K562 (cell line): ENCODE measurements around the gene ARMH3. TPM values are rescaled to one million over a fixed set of nuclear protein-coding genes. Genes with fewer than 3 reads are reported as not detected.

Experiments
- ATAC-seq: fragments of 200-7000 bp; cut with Tn5 transposase; 3 replicates; pipeline ENCODE4 v1.9.1; 2020; ENCODE audit warnings: moderate library complexity
- BruUV-seq: library from RNA; stranded (reverse); fragments of 400-500 nt; replicated peaks from 2 replicates; lab custom pipeline; 2021; lab: Mats Ljungman, UMichigan
- CTCF ChIA-PET: fragments of 300-600 bp; formaldehyde crosslinking; extraction: SDS; loops from one replicate; lab custom pipeline; 2021; ENCODE audit warnings: low intra/inter-chr PET ratio; lab: Yijun Ruan, JAX
- POLR2A ChIA-PET: fragments of 300-600, 350-650 bp; sonication (Branson Sonifier 250); formaldehyde crosslinking; extraction: SDS; loops from one replicate; lab custom pipeline; 2021; ENCODE audit warnings: antibody characterized with exemption, inconsistent platforms; lab: Yijun Ruan, JAX
- DNase-seq, 4 experiments: peaks; one replicate each; pipeline versions ENCODE4 v3.0.0 to v3.0.0-alpha.2; 2011 to 2018; ENCODE audit warnings: low spot score in 3 of 4, mixed read lengths in 3 of 4; ENCODE audit errors: extremely low read depth in 1 of 4
- FAIRE-seq: peaks from 2 replicates; lab custom pipeline; 2011; peaks lifted over from hg19 to GRCh38; lab: Jason Lieb, UNC
- H2AFZ ChIP-seq: 2 replicates; pipeline ENCODE4 v1.6.0; 2011; ENCODE audit warnings: low read depth, low read length, control low read depth, inconsistent platforms
- H3K27ac ChIP-seq: fragments of 200-600 bp; 3 replicates; pipeline ENCODE4 v1.8.0; 2011; ENCODE audit warnings: low read depth, mild to moderate bottlenecking, control low read depth, inconsistent platforms, low read length, moderate library complexity, mixed read lengths; ENCODE audit errors: extremely low read depth
- H3K27me3 ChIP-seq, 2 experiments: fragments of 300-600 bp in 1 of 2; 2 replicates in 1 of 2; 3 replicates in 1 of 2; pipeline versions ENCODE4 v1.6.0 to v1.8.0; 2011; ENCODE audit warnings: inconsistent platforms in 2 of 2, low read length in 2 of 2, mild to moderate bottlenecking in 1 of 2, mixed read lengths in 1 of 2, moderate library complexity in 1 of 2; ENCODE audit not compliant: control insufficient read depth in 2 of 2, insufficient read depth in 2 of 2
- H3K36me3 ChIP-seq: fragments of 300-600 bp; 3 replicates; pipeline ENCODE4 v1.8.0; 2011; ENCODE audit warnings: mild to moderate bottlenecking, low read length, inconsistent platforms; ENCODE audit not compliant: control insufficient read depth, insufficient read depth
- H3K4me1 ChIP-seq, 2 experiments: fragments of 200-600 bp in 1 of 2; replicated peaks in 1 of 2; 2 replicates in 1 of 2; 3 replicates in 1 of 2; pipeline versions ENCODE4 v1.5.1 to v1.8.0; 2011; ENCODE audit warnings: inconsistent platforms in 2 of 2, low read length in 2 of 2, mild to moderate bottlenecking in 1 of 2, mixed read lengths in 1 of 2, moderate library complexity in 1 of 2; ENCODE audit not compliant: control insufficient read depth in 2 of 2, insufficient read depth in 2 of 2
- H3K4me2 ChIP-seq: 2 replicates; pipeline ENCODE4 v1.6.1; 2011; ENCODE audit warnings: low read length, control low read depth, inconsistent platforms, mixed read lengths; ENCODE audit not compliant: insufficient read depth
- H3K4me3 ChIP-seq: fragments of 200-600 bp; sonication (generic), shearing (Covaris generic); 2 replicates; pipeline ENCODE4 v1.5.1; 2016; ENCODE audit warnings: control low read depth, inconsistent platforms
- H3K79me2 ChIP-seq: fragments of 200-600 bp; 3 replicates; pipeline ENCODE4 v1.8.0; 2011; ENCODE audit warnings: low read length, inconsistent platforms; ENCODE audit not compliant: control insufficient read depth, insufficient read depth
- H3K9ac ChIP-seq, 2 experiments: 2 replicates each; pipeline versions ENCODE4 v1.6.0 to v1.6.1; 2011; ENCODE audit warnings: low read depth in 2 of 2, low read length in 2 of 2, control low read depth in 1 of 2, inconsistent platforms in 1 of 2, mild to moderate bottlenecking in 1 of 2, mixed read lengths in 1 of 2; ENCODE audit not compliant: insufficient read depth in 1 of 2
- H3K9me1 ChIP-seq: one replicate; pipeline ENCODE4 v1.6.0; 2011; ENCODE audit warnings: inconsistent platforms, mild to moderate bottlenecking, low read length, moderate library complexity; ENCODE audit not compliant: control insufficient read depth, insufficient read depth
- H3K9me3 ChIP-seq: replicated peaks from 2 replicates; pipeline ENCODE4 v1.5.1; 2011; ENCODE audit warnings: low read depth, low read length, inconsistent platforms; ENCODE audit not compliant: control insufficient read depth, insufficient read depth
- H4K20me1 ChIP-seq: replicated peaks from 2 replicates; pipeline ENCODE4 v1.6.1; 2011; ENCODE audit warnings: low read length, inconsistent platforms, mixed read lengths; ENCODE audit not compliant: control insufficient read depth, insufficient read depth
- ARID3A ChIP-seq: IDR thresholded peaks from 2 replicates; pipeline ENCODE4 v1.6.1; 2012; ENCODE audit warnings: low read depth, low read length, improper control_type of control experiment, borderline replicate concordance
- E2F4 ChIP-seq: sonication (generic); formaldehyde crosslinking; IDR thresholded peaks from 2 replicates; pipeline ENCODE4 v1.8.0; 2022; ENCODE audit warnings: mild to moderate bottlenecking, low read depth, missing genetic modification reagents
- HDAC2 ChIP-seq: fragments of 450-650 bp; IDR thresholded peaks from 2 replicates; pipeline ENCODE4 v1.6.1; 2016; ENCODE audit warnings: mild to moderate bottlenecking
- HMG20B ChIP-seq: fragments of 250-450 bp; sonication (Bioruptor Pico); IDR thresholded peaks from 2 replicates; pipeline ENCODE4 v1.5.0; 2021; ENCODE audit warnings: mild to moderate bottlenecking
- HSF4 ChIP-seq: fragments of 250-450 bp; sonication (Bioruptor Pico); IDR thresholded peaks from 2 replicates; pipeline ENCODE4 v2.1.2; 2022; ENCODE audit warnings: mild to moderate bottlenecking, moderate library complexity, borderline replicate concordance
- KDM2B ChIP-seq: fragments of 250-450 bp; sonication (Bioruptor Pico); IDR thresholded peaks from 2 replicates; pipeline ENCODE4 v1.8.0; 2021; ENCODE audit warnings: mild to moderate bottlenecking, moderate library complexity
- PCBP2 ChIP-seq: fragments of 200-400 bp; formaldehyde crosslinking; IDR thresholded peaks from 2 replicates; pipeline ENCODE4 v1.6.1; 2018; ENCODE audit warnings: low read length, low read depth, mild to moderate bottlenecking, moderate library complexity; ENCODE audit not compliant: poor library complexity, severe bottlenecking
- RBM34 ChIP-seq: fragments of 200-400 bp; formaldehyde crosslinking; IDR thresholded peaks from 2 replicates; pipeline ENCODE4 v1.6.1; 2018; ENCODE audit warnings: low read length, borderline replicate concordance; ENCODE audit not compliant: insufficient read depth
- SETDB1 ChIP-seq: IDR thresholded peaks from one replicate; pipeline ENCODE4 v1.6.1; 2012; ENCODE audit warnings: low read length, control low read depth, inconsistent platforms
- SMAD2 ChIP-seq: fragments of 150-350 bp; IDR thresholded peaks from 2 replicates; pipeline ENCODE4 v1.6.1; 2014; ENCODE audit warnings: low read depth, mild to moderate bottlenecking, low read length
- ZFX ChIP-seq: sonication (generic); formaldehyde crosslinking; IDR thresholded peaks from 2 replicates; pipeline ENCODE4 v1.8.0; 2022; ENCODE audit warnings: mild to moderate bottlenecking, missing genetic modification reagents, moderate library complexity
- ZKSCAN1 ChIP-seq: fragments of 150-350 bp; IDR thresholded peaks from 2 replicates; pipeline ENCODE4 v1.6.1; 2016; ENCODE audit warnings: low read depth, low read length
- ZNF133 ChIP-seq: fragments of 250-450 bp; sonication (Bioruptor Pico); IDR thresholded peaks from 2 replicates; pipeline ENCODE4 v1.4.0; 2020; ENCODE audit warnings: mild to moderate bottlenecking
- ZNF134 ChIP-seq: fragments of 250-450 bp; sonication (Bioruptor Pico); conservative IDR thresholded peaks from 2 replicates; pipeline ENCODE4 v1.4.0; 2020
- ZNF785 ChIP-seq: fragments of 250-450 bp; sonication (Bioruptor Pico); IDR thresholded peaks from 2 replicates; pipeline ENCODE4 v1.4.0; 2020; ENCODE audit warnings: mild to moderate bottlenecking
- ZZZ3 ChIP-seq: fragments of 450-650 bp; IDR thresholded peaks from 2 replicates; pipeline ENCODE4 v1.6.1; 2016; ENCODE audit warnings: antibody characterized with exemption, mild to moderate bottlenecking, moderate library complexity
- WGBS: fragments of 100-300 bp; shearing (Covaris generic); methylation state at CpG from one replicate; pipeline ENCODE4 v1.1.6; 2016; ENCODE audit warnings: low coverage, mixed read lengths; ENCODE audit not compliant: insufficient coverage; ENCODE audit errors: missing lambda C conversion rate; 5-methylcytosine and 5-hydroxymethylcytosine counted together
- in situ Hi-C: fragments of 300-500 bp; cut with MboI; formaldehyde crosslinking; loops from 4 replicates; pipeline ENCODE4 v1.15.0; 2018; ENCODE audit warnings: inconsistent platforms, mixed read lengths
- intact Hi-C: fragments of 100-400 bp; cut with micrococcal nuclease; formaldehyde crosslinking; loops from 2 replicates; pipeline ENCODE4 v1.14.2; 2022
- polyA plus RNA-seq, 8 experiments: library from polyadenylated mRNA; depleted of rRNA in 4 of 8; stranded (reverse) in 5 of 8; unstranded in 3 of 8; fragments of >200 nt; fragmentation: Nextera tagmentation in 2 of 8; fragmentation: Illumina TruSeq in 1 of 8; extraction: Ambion mirVana in 2 of 8; extraction: Trizol in 1 of 8; gene quantifications; 2 replicates each; pipeline versions ENCODE4 v1.2.1 to v1.2.3, GENCODE V29; 2011 to 2014; ENCODE audit warnings: inconsistent platforms in 1 of 8, missing spikeins in 1 of 8
- total RNA-seq, 7 experiments: library from RNA; depleted of rRNA in 6 of 7; stranded (reverse); fragments of >200 nt in 6 of 7; fragmentation: Illumina TruSeq in 2 of 7; extraction: Trizol in 2 of 7; gene quantifications; 2 replicates each; pipeline versions ENCODE4 v1.2.1 to v1.2.3, GENCODE V29; 2011 to 2021; ENCODE audit warnings: low replicate concordance in 1 of 7
- TF ChIP-seq, protein P1 (sequence below): sonication (generic); formaldehyde crosslinking; IDR thresholded peaks from 2 replicates; pipeline ENCODE4 v1.9.0; 2022; ENCODE audit warnings: mild to moderate bottlenecking, missing genetic modification reagents
- TF ChIP-seq, protein P2 (sequence below): fragments of 250-450 bp; sonication (Bioruptor Pico); IDR thresholded peaks from 2 replicates; pipeline ENCODE4 v1.4.0; 2020; ENCODE audit warnings: borderline replicate concordance

Gene ARMH3
- total and polyA plus RNA-seq, 9 of the 15 experiments (the other 6 are each of a cell fraction or from before 2014, with no cell fraction given): 0.29 to 0.73 TPM; not detected in 7

GRCh38 chr10:101968286-101968939 lies 87.6 kb downstream of the ARMH3 start:
- Histone ChIP-seq H3K27me3 (no peaks in the 10 kb centered on the region), H2AFZ (no peak overlapping the region), H3K4me3 (no peak overlapping the region), H3K4me2 (no peak overlapping the region), H3K9me1 (no peaks in the 10 kb centered on the region), H3K27ac (no peak overlapping the region), H3K9me3 (no peaks in the 10 kb centered on the region), H3K9ac (no peak overlapping the region), H3K79me2 (no peaks in the 10 kb centered on the region), H3K36me3 (no peaks in the 10 kb centered on the region), H4K20me1 (no peaks in the 10 kb centered on the region), H3K4me1 (no peaks in the 10 kb centered on the region)
- intact Hi-C loops: no loop called here
- in situ Hi-C loops: no loop called here
- ChIA-PET POLR2A (no interaction called here), CTCF (no interaction called here)
- no CpG with 5 or more reads among the region's 2 CpGs for WGBS
- FAIRE-seq (no peak), ATAC-seq (no peak), DNase-seq (no peak)
- no TSS peak for BruUV-seq
- TF ChIP-seq, protein P1, sequence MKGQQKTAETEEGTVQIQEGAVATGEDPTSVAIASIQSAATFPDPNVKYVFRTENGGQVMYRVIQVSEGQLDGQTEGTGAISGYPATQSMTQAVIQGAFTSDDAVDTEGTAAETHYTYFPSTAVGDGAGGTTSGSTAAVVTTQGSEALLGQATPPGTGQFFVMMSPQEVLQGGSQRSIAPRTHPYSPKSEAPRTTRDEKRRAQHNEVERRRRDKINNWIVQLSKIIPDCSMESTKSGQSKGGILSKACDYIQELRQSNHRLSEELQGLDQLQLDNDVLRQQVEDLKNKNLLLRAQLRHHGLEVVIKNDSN (CRISPR knock-in tag): no peak
- TF ChIP-seq ZNF134 (no peak), HSF4 (CRISPR knock-in tag) (no peak), ZZZ3 (no peak), ZNF785 (no peak), RBM34 (no peak), ARID3A (no peak), HMG20B (CRISPR knock-in tag) (no peak), E2F4 (no peak), ZKSCAN1 (no peak), ZNF133 (CRISPR knock-in tag) (no peak), HDAC2 (no peak), SMAD2 (no peak), KDM2B (CRISPR knock-in tag) (no peak), SETDB1 (no peak), ZFX (CRISPR knock-in tag) (no peak), PCBP2 (no peak)
- TF ChIP-seq, protein P2, sequence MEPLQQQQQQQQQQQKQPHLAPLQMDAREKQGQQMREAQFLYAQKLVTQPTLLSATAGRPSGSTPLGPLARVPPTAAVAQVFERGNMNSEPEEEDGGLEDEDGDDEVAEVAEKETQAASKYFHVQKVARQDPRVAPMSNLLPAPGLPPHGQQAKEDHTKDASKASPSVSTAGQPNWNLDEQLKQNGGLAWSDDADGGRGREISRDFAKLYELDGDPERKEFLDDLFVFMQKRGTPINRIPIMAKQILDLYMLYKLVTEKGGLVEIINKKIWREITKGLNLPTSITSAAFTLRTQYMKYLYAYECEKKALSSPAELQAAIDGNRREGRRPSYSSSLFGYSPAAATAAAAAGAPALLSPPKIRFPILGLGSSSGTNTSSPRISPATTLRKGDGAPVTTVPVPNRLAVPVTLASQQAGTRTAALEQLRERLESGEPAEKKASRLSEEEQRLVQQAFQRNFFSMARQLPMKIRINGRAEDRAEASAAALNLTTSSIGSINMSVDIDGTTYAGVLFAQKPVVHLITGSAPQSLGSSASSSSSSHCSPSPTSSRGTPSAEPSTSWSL (CRISPR knock-in tag): no peak
